Ectodermal cell (in vitro differentiated cells): ENCODE measurements around the gene MAGI2.

Experiments used
- H3K27ac ChIP-seq: 2 replicates; pipeline ENCODE4 v1.7.0; 2013; ENCODE audit warnings: mild to moderate bottlenecking, low read depth, low read length; ENCODE audit not compliant: insufficient read depth, poor library complexity, severe bottlenecking
- H3K27me3 ChIP-seq: 2 replicates; pipeline ENCODE4 v1.7.0; 2013; ENCODE audit warnings: mild to moderate bottlenecking, low read length; ENCODE audit not compliant: insufficient read depth, control insufficient read depth, poor library complexity, severe bottlenecking
- H3K36me3 ChIP-seq: one replicate; pipeline ENCODE4 v1.7.0; 2013; ENCODE audit warnings: low read length; ENCODE audit not compliant: control insufficient read depth, insufficient read depth
- H3K4me1 ChIP-seq: one replicate; pipeline ENCODE4 v1.7.0; 2013; ENCODE audit warnings: low read length; ENCODE audit not compliant: control insufficient read depth, insufficient read depth
- H3K4me3 ChIP-seq: 2 replicates; pipeline ENCODE4 v1.7.0; 2013; ENCODE audit warnings: low read depth, low read length, control low read depth; ENCODE audit not compliant: insufficient read depth
- H3K9me3 ChIP-seq: 2 replicates; pipeline ENCODE4 v1.7.0; 2013; ENCODE audit warnings: mild to moderate bottlenecking, low read length, moderate library complexity; ENCODE audit not compliant: control insufficient read depth
- WGBS, 2 experiments: methylation state at CpG; one replicate each; pipeline ENCODE4 v1.1.7; 2013; ENCODE audit warnings: missing lambda C conversion rate in 2 of 2; 5-methylcytosine and 5-hydroxymethylcytosine counted together

Gene MAGI2

GRCh38 chr7:78435355-78435754, 1018.1 kb downstream of the MAGI2 start:
- Histone ChIP-seq H3K36me3 (no peaks in the 10 kb centered on the region), H3K4me1 (no peaks in the 10 kb centered on the region), H3K27me3 (no peaks in the 10 kb centered on the region), H3K9me3 (no peaks in the 10 kb centered on the region), H3K27ac (no peak overlapping the region), H3K4me3 (no peak overlapping the region)
- 90 to 91% methylated on average over 4 of the region's 4 CpGs for WGBS, 2 experiments

DNA sequence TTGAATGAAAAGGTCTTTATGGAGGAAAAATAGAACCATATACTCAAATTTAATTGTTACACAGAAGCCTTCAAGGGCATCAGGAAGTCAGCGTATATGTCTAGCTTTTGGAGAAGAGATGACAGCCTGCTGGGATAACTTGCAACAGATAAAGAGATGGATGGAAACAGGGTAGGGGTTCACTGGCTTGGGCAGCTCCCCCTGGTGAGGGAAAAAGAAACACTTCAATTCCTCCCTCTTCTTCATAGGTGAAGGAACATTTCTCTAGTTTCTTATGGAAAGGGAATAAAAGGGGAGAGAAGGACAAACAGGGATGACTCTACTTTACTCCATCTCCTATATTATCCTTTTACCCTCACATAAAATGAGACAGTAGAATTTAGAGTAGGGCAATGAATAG, 1019.2 kb downstream of the MAGI2 start:
- H3K27ac ChIP-seq: no peak overlapping the region
- WGBS, 2 experiments: 89 to 92% methylated on average over 1 of the region's 1 CpG
- H3K27me3 ChIP-seq: no peaks in the 10 kb centered on the region
- H3K9me3 ChIP-seq: no peaks in the 10 kb centered on the region
- no peak overlapping the region for H3K4me3 ChIP-seq
- no peaks in the 10 kb centered on the region for H3K36me3 ChIP-seq
- H3K4me1 ChIP-seq: no peaks in the 10 kb centered on the region

DNA sequence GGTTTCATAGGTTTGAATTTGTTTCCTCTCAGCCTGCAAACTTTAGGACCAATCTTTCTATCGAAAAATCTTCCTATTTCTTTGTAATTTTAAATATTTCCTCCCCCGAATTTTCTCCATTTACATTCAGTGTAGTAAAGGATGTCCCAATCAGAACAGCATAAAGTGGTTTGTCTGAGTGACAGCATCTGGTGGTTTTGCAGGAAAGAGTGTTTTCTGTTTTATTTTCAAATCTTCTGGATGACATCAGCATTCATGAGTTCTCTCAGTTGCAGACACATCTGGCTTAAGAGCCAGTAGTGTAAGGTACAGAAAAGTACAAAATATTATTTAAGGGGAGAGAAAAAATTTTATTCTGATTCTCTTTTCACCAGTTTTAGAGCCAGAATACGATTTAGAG, 1020.0 kb downstream of the MAGI2 start:
- Histone ChIP-seq H3K4me3 (no peak overlapping the region), H3K27ac (no peak overlapping the region), H3K27me3 (no peaks in the 10 kb centered on the region), H3K9me3 (no peaks in the 10 kb centered on the region), H3K36me3 (no peaks in the 10 kb centered on the region), H3K4me1 (no peaks in the 10 kb centered on the region)
- 90 to 100% methylated on average over 1 to 3 of the region's 3 CpGs for WGBS, 2 experiments

- H3K4me1 ChIP-seq: no peaks in the 10 kb centered on the region
- no peak overlapping the region for H3K27ac ChIP-seq
- 83% methylated on average over 1 of the region's 1 CpG; no CpG with 5 or more reads in 1 of the 2 experiments for WGBS, 2 experiments
- H3K4me3 ChIP-seq: no peak overlapping the region
- H3K36me3 ChIP-seq: no peaks in the 10 kb centered on the region
- no peaks in the 10 kb centered on the region for H3K9me3 ChIP-seq
- H3K27me3 ChIP-seq: no peaks in the 10 kb centered on the region
These were observed 1023.6 kb downstream of the MAGI2 start for GRCh38 chr7:78429878-78430277.

GRCh38 chr7:78427209-78427608, 1026.3 kb downstream of the MAGI2 start:
- WGBS, 2 experiments: 91 to 100% methylated on average over 1 of the region's 1 CpG
- Histone ChIP-seq H3K4me3 (no peak overlapping the region), H3K27ac (no peak overlapping the region), H3K4me1 (no peaks in the 10 kb centered on the region), H3K36me3 (no peaks in the 10 kb centered on the region), H3K9me3 (no peaks in the 10 kb centered on the region), H3K27me3 (no peaks in the 10 kb centered on the region)

- no peak overlapping the region for H3K4me3 ChIP-seq
- no peaks in the 10 kb centered on the region for H3K4me1 ChIP-seq
- H3K27ac ChIP-seq: no peak overlapping the region
- no peaks in the 10 kb centered on the region for H3K9me3 ChIP-seq
- H3K36me3 ChIP-seq: no peaks in the 10 kb centered on the region
- WGBS, 2 experiments: 91 to 100% methylated on average over 1 of the region's 1 CpG
- no peaks in the 10 kb centered on the region for H3K27me3 ChIP-seq
These were observed 1033.5 kb downstream of the MAGI2 start for GRCh38 chr7:78420001-78420400.

DNA sequence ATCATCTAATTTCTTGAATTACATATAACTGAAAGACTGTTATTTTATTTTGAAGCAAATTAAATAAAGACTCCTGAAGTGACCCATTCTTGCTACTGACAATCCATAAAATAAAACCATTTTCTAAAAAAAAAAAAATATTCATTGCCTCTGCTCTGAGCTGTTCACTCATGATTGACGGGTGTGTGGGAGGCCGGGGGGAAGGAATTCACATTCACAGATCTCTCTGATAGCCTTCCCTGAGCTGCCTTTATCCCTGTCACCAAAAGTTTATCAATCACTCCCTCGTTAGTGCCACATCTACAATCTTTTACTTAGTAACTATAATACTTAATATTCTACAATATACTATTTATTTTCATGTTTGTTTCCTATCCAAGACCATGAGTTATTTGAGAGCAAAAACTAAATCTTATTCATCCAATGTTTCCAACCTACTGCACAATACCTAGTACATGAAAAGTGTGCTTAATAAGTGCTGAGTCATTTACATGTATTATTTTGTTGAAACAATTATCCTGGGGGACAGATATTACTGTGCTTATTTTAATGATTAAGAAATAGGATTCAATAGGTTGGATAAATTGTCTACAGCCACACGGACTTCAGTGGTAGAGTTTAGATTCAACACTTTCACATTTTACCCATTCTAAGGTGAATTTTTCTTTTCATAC, 1036.2 kb downstream of the MAGI2 start:
- no peaks in the 10 kb centered on the region for H3K36me3 ChIP-seq
- WGBS, 2 experiments: 85 to 94% methylated on average over 2 to 4 of the region's 4 CpGs
- no peaks in the 10 kb centered on the region for H3K4me1 ChIP-seq
- H3K4me3 ChIP-seq: no peak overlapping the region
- H3K27me3 ChIP-seq: no peaks in the 10 kb centered on the region
- H3K27ac ChIP-seq: no peak overlapping the region
- no peaks in the 10 kb centered on the region for H3K9me3 ChIP-seq

GRCh38 chr7:78413568-78413967, 1039.9 kb downstream of the MAGI2 start:
- Histone ChIP-seq H3K27ac (no peak overlapping the region), H3K9me3 (no peaks in the 10 kb centered on the region), H3K36me3 (no peaks in the 10 kb centered on the region), H3K4me1 (no peaks in the 10 kb centered on the region), H3K4me3 (no peak overlapping the region), H3K27me3 (no peaks in the 10 kb centered on the region)
- 97% methylated on average over 3 of the region's 3 CpGs for WGBS, 2 experiments

GRCh38 chr7:78412216-78412858, 1041.1 kb downstream of the MAGI2 start:
- no peaks in the 10 kb centered on the region for H3K27me3 ChIP-seq
- H3K9me3 ChIP-seq: no peaks in the 10 kb centered on the region
- no peak overlapping the region for H3K4me3 ChIP-seq
- H3K4me1 ChIP-seq: no peaks in the 10 kb centered on the region
- H3K27ac ChIP-seq: no peak overlapping the region
- WGBS, 2 experiments: 87 to 94% methylated on average over 2 to 3 of the region's 3 CpGs
- no peaks in the 10 kb centered on the region for H3K36me3 ChIP-seq

DNA sequence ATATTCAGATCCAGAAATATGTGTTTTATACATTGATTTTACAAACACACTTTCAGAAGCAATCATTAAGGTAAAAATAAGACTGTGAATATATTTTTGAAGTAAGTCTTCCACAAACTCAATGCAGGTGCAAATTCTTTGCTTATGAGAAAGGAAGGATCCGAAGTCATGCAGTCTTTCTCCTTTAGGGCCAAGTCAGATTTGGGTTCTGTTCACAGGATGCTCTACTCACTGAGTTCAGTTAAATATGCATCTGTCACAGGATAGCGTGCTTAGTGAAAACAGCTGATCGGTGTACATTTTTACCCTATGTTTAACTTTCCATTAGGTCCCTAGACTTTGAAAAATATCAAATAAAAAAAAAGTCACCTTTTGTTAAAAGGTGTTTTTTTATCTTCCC, 1046.4 kb downstream of the MAGI2 start:
- Histone ChIP-seq H3K27ac (no peak overlapping the region), H3K4me1 (no peaks in the 10 kb centered on the region), H3K27me3 (no peaks in the 10 kb centered on the region), H3K9me3 (no peaks in the 10 kb centered on the region), H3K4me3 (no peak overlapping the region), H3K36me3 (no peaks in the 10 kb centered on the region)
- 92 to 100% methylated on average over 3 of the region's 3 CpGs for WGBS, 2 experiments
